Measurements from ENCODE around the gene CPA4.

The CPA4 gene

GRCh38 chr7:130301501-130302020, 8.6 kb downstream of the CPA4 start:
- Histone ChIP-seq H3K27ac (ENCODE audit: low read depth, low read length) (no peak overlapping the region), H3K4me3 (ENCODE audit: low read depth in 1 of 2, low read length in 2 of 2) (no peak overlapping the region), H3K9ac (ENCODE audit: low read depth in 1 of 2, low read length in 2 of 2) (no peak overlapping the region), H3K36me3 (ENCODE audit: control insufficient read depth in 1 of 2, insufficient read depth in 2 of 2, low read length in 2 of 2) (no peaks in the 10 kb centered on the region), H3K4me1 (ENCODE audit: control insufficient read depth in 1 of 2, insufficient read depth in 2 of 2, low read length in 2 of 2) (peaks cover 0 to 9% of the 10 kb centered on the region in 2 donors), H3K9me3 (ENCODE audit: control insufficient read depth in 1 of 2, low read length in 2 of 2) (no peaks in the 10 kb centered on the region), H3K27me3 (ENCODE audit: control insufficient read depth in 1 of 2, insufficient read depth in 2 of 2, low read length in 2 of 2) (no peaks in the 10 kb centered on the region)

- Histone ChIP-seq H3K9me3 (ENCODE audit: control insufficient read depth in 1 of 2, low read length in 2 of 2) (no peaks in the 10 kb centered on the region), H3K36me3 (ENCODE audit: control insufficient read depth in 1 of 2, insufficient read depth in 2 of 2, low read length in 2 of 2) (no peaks in the 10 kb centered on the region), H3K4me3 (ENCODE audit: low read depth in 1 of 2, low read length in 2 of 2) (no peak overlapping the region), H3K27me3 (ENCODE audit: control insufficient read depth in 1 of 2, insufficient read depth in 2 of 2, low read length in 2 of 2) (no peaks in the 10 kb centered on the region), H3K9ac (ENCODE audit: low read depth in 1 of 2, low read length in 2 of 2) (no peak overlapping the region), H3K27ac (ENCODE audit: low read depth, low read length) (no peak overlapping the region), H3K4me1 (ENCODE audit: control insufficient read depth in 1 of 2, insufficient read depth in 2 of 2, low read length in 2 of 2) (peaks cover 0 to 9% of the 10 kb centered on the region in 2 donors)
Measured at GRCh38 chr7:130302649-130303048, 9.7 kb downstream of the CPA4 start.

- Histone ChIP-seq H3K27me3 (ENCODE audit: control insufficient read depth in 1 of 2, insufficient read depth in 2 of 2, low read length in 2 of 2) (no peaks in the 10 kb centered on the region), H3K36me3 (ENCODE audit: control insufficient read depth in 1 of 2, insufficient read depth in 2 of 2, low read length in 2 of 2) (no peaks in the 10 kb centered on the region), H3K9ac (ENCODE audit: low read depth in 1 of 2, low read length in 2 of 2) (no peak overlapping the region), H3K4me3 (ENCODE audit: low read depth in 1 of 2, low read length in 2 of 2) (no peak overlapping the region), H3K9me3 (ENCODE audit: control insufficient read depth in 1 of 2, low read length in 2 of 2) (no peaks in the 10 kb centered on the region), H3K27ac (ENCODE audit: low read depth, low read length) (no peak overlapping the region), H3K4me1 (ENCODE audit: control insufficient read depth in 1 of 2, insufficient read depth in 2 of 2, low read length in 2 of 2) (peaks cover 0 to 9% of the 10 kb centered on the region in 2 donors)
Measured at GRCh38 chr7:130303127-130303526, 10.2 kb downstream of the CPA4 start.

- H3K4me1 ChIP-seq (ENCODE audit: control insufficient read depth in 1 of 2, insufficient read depth in 2 of 2, low read length in 2 of 2): peaks cover 0 to 9% of the 10 kb centered on the region in 2 donors
- H3K4me3 ChIP-seq (ENCODE audit: low read depth in 1 of 2, low read length in 2 of 2): no peak overlapping the region
- H3K27me3 ChIP-seq (ENCODE audit: control insufficient read depth in 1 of 2, insufficient read depth in 2 of 2, low read length in 2 of 2): no peaks in the 10 kb centered on the region
- no peaks in the 10 kb centered on the region for H3K9me3 ChIP-seq (ENCODE audit: control insufficient read depth in 1 of 2, low read length in 2 of 2)
- H3K36me3 ChIP-seq (ENCODE audit: control insufficient read depth in 1 of 2, insufficient read depth in 2 of 2, low read length in 2 of 2): no peaks in the 10 kb centered on the region
- no peak overlapping the region for H3K27ac ChIP-seq (ENCODE audit: low read depth, low read length)
- no peak overlapping the region for H3K9ac ChIP-seq (ENCODE audit: low read depth in 1 of 2, low read length in 2 of 2)
Measured at GRCh38 chr7:130303551-130303950, 10.6 kb downstream of the CPA4 start.

GRCh38 chr7:130303982-130304381, 11.0 kb downstream of the CPA4 start:
- H3K4me1 ChIP-seq (ENCODE audit: control insufficient read depth in 1 of 2, insufficient read depth in 2 of 2, low read length in 2 of 2): peaks cover 0 to 8% of the 10 kb centered on the region in 2 donors
- H3K27ac ChIP-seq (ENCODE audit: low read depth, low read length): no peak overlapping the region
- H3K36me3 ChIP-seq (ENCODE audit: control insufficient read depth in 1 of 2, insufficient read depth in 2 of 2, low read length in 2 of 2): no peaks in the 10 kb centered on the region
- no peak overlapping the region for H3K9ac ChIP-seq (ENCODE audit: low read depth in 1 of 2, low read length in 2 of 2)
- H3K9me3 ChIP-seq (ENCODE audit: control insufficient read depth in 1 of 2, low read length in 2 of 2): no peaks in the 10 kb centered on the region
- no peaks in the 10 kb centered on the region for H3K27me3 ChIP-seq (ENCODE audit: control insufficient read depth in 1 of 2, insufficient read depth in 2 of 2, low read length in 2 of 2)
- no peak overlapping the region for H3K4me3 ChIP-seq (ENCODE audit: low read depth in 1 of 2, low read length in 2 of 2)

- H3K9ac ChIP-seq (ENCODE audit: low read depth in 1 of 2, low read length in 2 of 2): no peak overlapping the region
- no peaks in the 10 kb centered on the region for H3K9me3 ChIP-seq (ENCODE audit: control insufficient read depth in 1 of 2, low read length in 2 of 2)
- H3K36me3 ChIP-seq (ENCODE audit: control insufficient read depth in 1 of 2, insufficient read depth in 2 of 2, low read length in 2 of 2): no peaks in the 10 kb centered on the region
- H3K27ac ChIP-seq (ENCODE audit: low read depth, low read length): no peak overlapping the region
- H3K27me3 ChIP-seq (ENCODE audit: control insufficient read depth in 1 of 2, insufficient read depth in 2 of 2, low read length in 2 of 2): no peaks in the 10 kb centered on the region
- no peak overlapping the region for H3K4me3 ChIP-seq (ENCODE audit: low read depth in 1 of 2, low read length in 2 of 2)
- no peaks in the 10 kb centered on the region for H3K4me1 ChIP-seq (ENCODE audit: control insufficient read depth in 1 of 2, insufficient read depth in 2 of 2, low read length in 2 of 2)
Measured at GRCh38 chr7:130304878-130305277, 11.9 kb downstream of the CPA4 start.

GRCh38 chr7:130305433-130306042, 12.6 kb downstream of the CPA4 start:
- Histone ChIP-seq H3K9ac (ENCODE audit: low read depth in 1 of 2, low read length in 2 of 2) (no peak overlapping the region), H3K27me3 (ENCODE audit: control insufficient read depth in 1 of 2, insufficient read depth in 2 of 2, low read length in 2 of 2) (no peaks in the 10 kb centered on the region), H3K4me1 (ENCODE audit: control insufficient read depth in 1 of 2, insufficient read depth in 2 of 2, low read length in 2 of 2) (no peaks in the 10 kb centered on the region), H3K4me3 (ENCODE audit: low read depth in 1 of 2, low read length in 2 of 2) (no peak overlapping the region), H3K9me3 (ENCODE audit: control insufficient read depth in 1 of 2, low read length in 2 of 2) (no peaks in the 10 kb centered on the region), H3K27ac (ENCODE audit: low read depth, low read length) (no peak overlapping the region), H3K36me3 (ENCODE audit: control insufficient read depth in 1 of 2, insufficient read depth in 2 of 2, low read length in 2 of 2) (no peaks in the 10 kb centered on the region)

- H3K9me3 ChIP-seq (ENCODE audit: control insufficient read depth in 1 of 2, low read length in 2 of 2): no peaks in the 10 kb centered on the region
- no peaks in the 10 kb centered on the region for H3K4me1 ChIP-seq (ENCODE audit: control insufficient read depth in 1 of 2, insufficient read depth in 2 of 2, low read length in 2 of 2)
- H3K9ac ChIP-seq (ENCODE audit: low read depth in 1 of 2, low read length in 2 of 2): no peak overlapping the region
- no peak overlapping the region for H3K4me3 ChIP-seq (ENCODE audit: low read depth in 1 of 2, low read length in 2 of 2)
- H3K27me3 ChIP-seq (ENCODE audit: control insufficient read depth in 1 of 2, insufficient read depth in 2 of 2, low read length in 2 of 2): no peaks in the 10 kb centered on the region
- H3K27ac ChIP-seq (ENCODE audit: low read depth, low read length): no peak overlapping the region
- no peaks in the 10 kb centered on the region for H3K36me3 ChIP-seq (ENCODE audit: control insufficient read depth in 1 of 2, insufficient read depth in 2 of 2, low read length in 2 of 2)
Measured at GRCh38 chr7:130309986-130310385, 17.0 kb downstream of the CPA4 start.

- Histone ChIP-seq H3K4me3 (ENCODE audit: low read depth in 1 of 2, low read length in 2 of 2) (no peak overlapping the region), H3K4me1 (ENCODE audit: control insufficient read depth in 1 of 2, insufficient read depth in 2 of 2, low read length in 2 of 2) (no peaks in the 10 kb centered on the region), H3K27ac (ENCODE audit: low read depth, low read length) (no peak overlapping the region), H3K9ac (ENCODE audit: low read depth in 1 of 2, low read length in 2 of 2) (no peak overlapping the region), H3K9me3 (ENCODE audit: control insufficient read depth in 1 of 2, low read length in 2 of 2) (no peaks in the 10 kb centered on the region), H3K36me3 (ENCODE audit: control insufficient read depth in 1 of 2, insufficient read depth in 2 of 2, low read length in 2 of 2) (no peaks in the 10 kb centered on the region), H3K27me3 (ENCODE audit: control insufficient read depth in 1 of 2, insufficient read depth in 2 of 2, low read length in 2 of 2) (no peaks in the 10 kb centered on the region)
Measured at GRCh38 chr7:130314305-130314704, 21.3 kb downstream of the CPA4 start.

- H3K27ac ChIP-seq (ENCODE audit: low read depth, low read length): no peak overlapping the region
- H3K4me3 ChIP-seq (ENCODE audit: low read depth in 1 of 2, low read length in 2 of 2): no peak overlapping the region
- no peaks in the 10 kb centered on the region for H3K9me3 ChIP-seq (ENCODE audit: control insufficient read depth in 1 of 2, low read length in 2 of 2)
- H3K36me3 ChIP-seq (ENCODE audit: control insufficient read depth in 1 of 2, insufficient read depth in 2 of 2, low read length in 2 of 2): no peaks in the 10 kb centered on the region
- H3K27me3 ChIP-seq (ENCODE audit: control insufficient read depth in 1 of 2, insufficient read depth in 2 of 2, low read length in 2 of 2): no peaks in the 10 kb centered on the region
- no peaks in the 10 kb centered on the region for H3K4me1 ChIP-seq (ENCODE audit: control insufficient read depth in 1 of 2, insufficient read depth in 2 of 2, low read length in 2 of 2)
- no peak overlapping the region for H3K9ac ChIP-seq (ENCODE audit: low read depth in 1 of 2, low read length in 2 of 2)
Measured at GRCh38 chr7:130319541-130319940, 26.6 kb downstream of the CPA4 start.

Data from duodenal mucosa (tissue), 2 donors.